ENCODE measurements around the gene PKD1L1. TPM values are rescaled to one million over a fixed set of nuclear protein-coding genes. Genes with fewer than 3 reads are reported as not detected.

The PKD1L1 gene
- polyA plus RNA-seq, 4 donors: 0.42 to 1.2 TPM; not detected in 2

Other genes starting within 250 kb of the PKD1L1 start
- 10 to 100 TPM in 3 of 4 donors, 1 to 10 TPM in 1; 9.5 to 21.0 (median 11.9) TPM for gene HUS1, start 31.1 kb upstream of the PKD1L1 start, polyA plus RNA-seq
- not detected for gene SUN3, start 80.6 kb upstream of the PKD1L1 start, polyA plus RNA-seq
- under 1 TPM in 2 of 4 donors, not detected in 2; 0.03 to 0.04 TPM for gene C7orf57, start 87.1 kb upstream of the PKD1L1 start, polyA plus RNA-seq
- gene UPP1, start 140.8 kb upstream of the PKD1L1 start, polyA plus RNA-seq: 100 to 1,000 TPM in 1 of 4 donors, 10 to 100 TPM in 2, 1 to 10 TPM in 1; 7.0 to 105 (median 59.1) TPM
- gene ABCA13, start 223.0 kb upstream of the PKD1L1 start, polyA plus RNA-seq: under 1 TPM in 3 of 4 donors, not detected in 1; 0.16 to 0.39 (median 0.22) TPM

All from small intestine (tissue), 4 donors.